GM23338 (cell line): ENCODE results near the gene DNAJC13. TPM values are rescaled to one million over a fixed set of nuclear protein-coding genes. Genes with fewer than 3 reads are reported as not detected.

Experiments used
- ATAC-seq: fragments of 200-7000 bp; cut with Tn5 transposase; 3 replicates; pipeline ENCODE4 v1.9.1; 2020
- DNase-seq: peaks from one replicate; pipeline ENCODE4 v3.0.0-alpha.2; 2015; ENCODE audit warnings: low spot score
- H2AFZ ChIP-seq: fragments of 200-600 bp; sonication (generic); 2 replicates; pipeline ENCODE4 v1.8.0; 2016; ENCODE audit warnings: antibody characterized with exemption, mild to moderate bottlenecking, moderate library complexity
- H3F3A ChIP-seq: fragments of 200-600 bp; sonication (generic); replicated peaks from 2 replicates; pipeline ENCODE4 v1.8.0; 2017; ENCODE audit warnings: antibody characterized with exemption, mixed run types, low read depth
- H3K27ac ChIP-seq: fragments of 200-600 bp; sonication (generic); 2 replicates; pipeline ENCODE4 v1.6.1; 2016; ENCODE audit warnings: low read depth
- H3K27me3 ChIP-seq: fragments of 200-600 bp; sonication (generic); 2 replicates; pipeline ENCODE4 v1.8.0; 2016; ENCODE audit warnings: mild to moderate bottlenecking, mixed run types, moderate library complexity; ENCODE audit not compliant: insufficient read depth
- H3K36me3 ChIP-seq: fragments of 200-600 bp; sonication (generic); 2 replicates; pipeline ENCODE4 v1.8.0; 2016; ENCODE audit warnings: mild to moderate bottlenecking; ENCODE audit not compliant: insufficient read depth
- H3K4me1 ChIP-seq: fragments of 200-600 bp; sonication (generic); 2 replicates; pipeline ENCODE4 v1.8.0; 2016; ENCODE audit warnings: mild to moderate bottlenecking, moderate library complexity; ENCODE audit not compliant: insufficient read depth
- H3K4me2 ChIP-seq: fragments of 200-600 bp; sonication (generic); 2 replicates; pipeline ENCODE4 v1.7.1; 2017; ENCODE audit warnings: mixed run types
- H3K4me3 ChIP-seq: fragments of 200-600 bp; sonication (generic); 2 replicates; pipeline ENCODE4 v1.6.1; 2016; ENCODE audit warnings: mixed run types
- H3K79me2 ChIP-seq: fragments of 200-600 bp; sonication (generic); replicated peaks from 2 replicates; pipeline ENCODE4 v1.8.0; 2017; ENCODE audit warnings: mild to moderate bottlenecking; ENCODE audit not compliant: insufficient read depth
- H3K9me2 ChIP-seq: fragments of 200-600 bp; sonication (generic); 2 replicates; pipeline ENCODE4 v1.8.0; 2017; ENCODE audit not compliant: insufficient read depth
- H4K20me1 ChIP-seq: fragments of 200-600 bp; sonication (generic); replicated peaks from 2 replicates; pipeline ENCODE4 v1.8.0; 2017; ENCODE audit warnings: mild to moderate bottlenecking; ENCODE audit not compliant: insufficient read depth
- H3K27ac Mint-ChIP-seq: 2 replicates; pipeline ENCODE4 v1.8.0; 2020; ENCODE audit warnings: inconsistent platforms, mild to moderate bottlenecking, moderate library complexity, mixed read lengths
- H3K27me3 Mint-ChIP-seq: 3 replicates; pipeline ENCODE4 v1.8.0; 2022; ENCODE audit warnings: low read depth, mild to moderate bottlenecking, moderate library complexity, mixed read lengths, inconsistent platforms; ENCODE audit not compliant: insufficient read depth, poor library complexity
- H3K36me3 Mint-ChIP-seq: 3 replicates; pipeline ENCODE4 v1.8.0; 2021; ENCODE audit warnings: low read depth, mild to moderate bottlenecking, inconsistent platforms, moderate library complexity, mixed read lengths
- H3K4me1 Mint-ChIP-seq: 3 replicates; pipeline ENCODE4 v1.8.0; 2020; ENCODE audit warnings: mild to moderate bottlenecking, inconsistent platforms, mixed read lengths
- H3K4me3 Mint-ChIP-seq: 3 replicates; pipeline ENCODE4 v1.8.0; 2021; ENCODE audit warnings: moderate library complexity, mild to moderate bottlenecking, inconsistent platforms, mixed read lengths
- H3K9me3 Mint-ChIP-seq: 3 replicates; pipeline ENCODE4 v1.8.0; 2020; ENCODE audit warnings: moderate library complexity, mild to moderate bottlenecking, inconsistent platforms, mixed read lengths
- CREB1 ChIP-seq: fragments of 250-450 bp; sonication (Bioruptor Pico); IDR thresholded peaks from 2 replicates; pipeline ENCODE4 v1.5.0; 2020; ENCODE audit warnings: low read depth, mild to moderate bottlenecking, moderate library complexity
- EZH2phosphoT487 ChIP-seq: fragments of 200-600 bp; sonication (generic); IDR thresholded peaks from one replicate; pipeline ENCODE4 v1.8.1; 2018; ENCODE audit warnings: antibody characterized with exemption; ENCODE audit not compliant: unreplicated experiment
- NANOG ChIP-seq: IDR thresholded peaks from 2 replicates; pipeline ENCODE4 v1.6.1; 2016; ENCODE audit warnings: antibody characterized with exemption, borderline replicate concordance
- REST ChIP-seq: IDR thresholded peaks from one replicate; pipeline ENCODE4 v1.6.1; 2018; ENCODE audit warnings: antibody characterized with exemption; ENCODE audit not compliant: unreplicated experiment
- STAT1 ChIP-seq: IDR thresholded peaks from one replicate; pipeline ENCODE4 v1.6.1; 2016; ENCODE audit warnings: antibody characterized with exemption; ENCODE audit not compliant: unreplicated experiment
- ZNF114 ChIP-seq: fragments of 250-450 bp; sonication (Bioruptor Pico); IDR thresholded peaks from 2 replicates; pipeline ENCODE4 v1.5.0; 2020; ENCODE audit warnings: mild to moderate bottlenecking, moderate library complexity
- ZNF331 ChIP-seq: fragments of 250-450 bp; sonication (Bioruptor Pico); IDR thresholded peaks from 2 replicates; pipeline ENCODE4 v1.5.0; 2020; ENCODE audit warnings: low read depth, mild to moderate bottlenecking, moderate library complexity
- polyA plus RNA-seq: library from polyadenylated mRNA; unstranded; fragments of >200 nt; fragmentation: Nextera tagmentation; extraction: Ambion mirVana; gene quantifications from 2 replicates; pipeline ENCODE4 v1.2.1, GENCODE V29; 2016
- total RNA-seq: library from RNA; depleted of rRNA; stranded (reverse); fragments of >200 nt; shearing (Covaris generic); gene quantifications from 2 replicates; pipeline ENCODE4 v1.2.3, GENCODE V29; 2014
- TF ChIP-seq, protein P1 (sequence below): IDR thresholded peaks from 2 replicates; pipeline ENCODE4 v1.6.1; 2016; ENCODE audit warnings: antibody characterized with exemption
- TF ChIP-seq, protein P2 (sequence below), 2 experiments: fragments of 200-600 bp in 1 of 2; sonication (generic) in 1 of 2; conservative IDR thresholded peaks; 2 replicates each; pipeline versions ENCODE4 v1.5.1 to v1.6.1; 2016 to 2017; ENCODE audit warnings: antibody characterized with exemption in 2 of 2, low read depth in 2 of 2, mild to moderate bottlenecking in 2 of 2, moderate library complexity in 1 of 2
- TF ChIP-seq, protein P3 (sequence below): fragments of 250-450 bp; sonication (Bioruptor Pico); IDR thresholded peaks from 2 replicates; pipeline ENCODE4 v1.5.0; 2020; ENCODE audit warnings: mild to moderate bottlenecking, moderate library complexity

The DNAJC13 gene
- total and polyA plus RNA-seq, 2 experiments from 2014 or later: 8.3 to 33.6 TPM

- H3K4me1 Mint-ChIP-seq: no peaks in the 10 kb centered on the region
- no peak overlapping the region for H3K27ac Mint-ChIP-seq
These were observed 102.6 kb downstream of the DNAJC13 start for GRCh38 chr3:132519914-132520313.

GRCh38 chr3:132521901-132522300, 104.6 kb downstream of the DNAJC13 start:
- no peaks in the 10 kb centered on the region for H3K27me3 ChIP-seq
- no peaks in the 10 kb centered on the region for H3K79me2 ChIP-seq
- Mint-ChIP-seq H3K4me1 (no peaks in the 10 kb centered on the region), H3K36me3 (peaks cover 46% of the 10 kb centered on the region), H3K9me3 (no peaks in the 10 kb centered on the region), H3K4me3 (no peak overlapping the region), H3K27me3 (no peaks in the 10 kb centered on the region), H3K27ac (no peak overlapping the region)
- no peaks in the 10 kb centered on the region for H3K4me1 ChIP-seq
- H3K27ac ChIP-seq: no peak overlapping the region
- DNase-seq (no peak), ATAC-seq (no peak)
- H3F3A ChIP-seq: no peaks in the 10 kb centered on the region
- peaks cover 20% of the 10 kb centered on the region for H3K36me3 ChIP-seq
- no peak overlapping the region for H2AFZ ChIP-seq
- no peak overlapping the region for H3K4me3 ChIP-seq
- no peaks in the 10 kb centered on the region for H3K9me2 ChIP-seq
- no peaks in the 10 kb centered on the region for H4K20me1 ChIP-seq
- no peak overlapping the region for H3K4me2 ChIP-seq
- TF ChIP-seq ZNF114 (CRISPR knock-in tag) (no peak), NANOG (no peak), CREB1 (no peak), STAT1 (no peak), ZNF331 (CRISPR knock-in tag) (no peak), REST (no peak), EZH2phosphoT487 (no peak)
- TF ChIP-seq, protein P1, sequence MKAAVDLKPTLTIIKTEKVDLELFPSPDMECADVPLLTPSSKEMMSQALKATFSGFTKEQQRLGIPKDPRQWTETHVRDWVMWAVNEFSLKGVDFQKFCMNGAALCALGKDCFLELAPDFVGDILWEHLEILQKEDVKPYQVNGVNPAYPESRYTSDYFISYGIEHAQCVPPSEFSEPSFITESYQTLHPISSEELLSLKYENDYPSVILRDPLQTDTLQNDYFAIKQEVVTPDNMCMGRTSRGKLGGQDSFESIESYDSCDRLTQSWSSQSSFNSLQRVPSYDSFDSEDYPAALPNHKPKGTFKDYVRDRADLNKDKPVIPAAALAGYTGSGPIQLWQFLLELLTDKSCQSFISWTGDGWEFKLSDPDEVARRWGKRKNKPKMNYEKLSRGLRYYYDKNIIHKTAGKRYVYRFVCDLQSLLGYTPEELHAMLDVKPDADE: no peak
- TF ChIP-seq, protein P2, sequence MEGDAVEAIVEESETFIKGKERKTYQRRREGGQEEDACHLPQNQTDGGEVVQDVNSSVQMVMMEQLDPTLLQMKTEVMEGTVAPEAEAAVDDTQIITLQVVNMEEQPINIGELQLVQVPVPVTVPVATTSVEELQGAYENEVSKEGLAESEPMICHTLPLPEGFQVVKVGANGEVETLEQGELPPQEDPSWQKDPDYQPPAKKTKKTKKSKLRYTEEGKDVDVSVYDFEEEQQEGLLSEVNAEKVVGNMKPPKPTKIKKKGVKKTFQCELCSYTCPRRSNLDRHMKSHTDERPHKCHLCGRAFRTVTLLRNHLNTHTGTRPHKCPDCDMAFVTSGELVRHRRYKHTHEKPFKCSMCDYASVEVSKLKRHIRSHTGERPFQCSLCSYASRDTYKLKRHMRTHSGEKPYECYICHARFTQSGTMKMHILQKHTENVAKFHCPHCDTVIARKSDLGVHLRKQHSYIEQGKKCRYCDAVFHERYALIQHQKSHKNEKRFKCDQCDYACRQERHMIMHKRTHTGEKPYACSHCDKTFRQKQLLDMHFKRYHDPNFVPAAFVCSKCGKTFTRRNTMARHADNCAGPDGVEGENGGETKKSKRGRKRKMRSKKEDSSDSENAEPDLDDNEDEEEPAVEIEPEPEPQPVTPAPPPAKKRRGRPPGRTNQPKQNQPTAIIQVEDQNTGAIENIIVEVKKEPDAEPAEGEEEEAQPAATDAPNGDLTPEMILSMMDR (conservative IDR thresholded peaks at IDR 0.05; ENCODE audit: low read depth in 2 of 2): no peak
- TF ChIP-seq, protein P3, sequence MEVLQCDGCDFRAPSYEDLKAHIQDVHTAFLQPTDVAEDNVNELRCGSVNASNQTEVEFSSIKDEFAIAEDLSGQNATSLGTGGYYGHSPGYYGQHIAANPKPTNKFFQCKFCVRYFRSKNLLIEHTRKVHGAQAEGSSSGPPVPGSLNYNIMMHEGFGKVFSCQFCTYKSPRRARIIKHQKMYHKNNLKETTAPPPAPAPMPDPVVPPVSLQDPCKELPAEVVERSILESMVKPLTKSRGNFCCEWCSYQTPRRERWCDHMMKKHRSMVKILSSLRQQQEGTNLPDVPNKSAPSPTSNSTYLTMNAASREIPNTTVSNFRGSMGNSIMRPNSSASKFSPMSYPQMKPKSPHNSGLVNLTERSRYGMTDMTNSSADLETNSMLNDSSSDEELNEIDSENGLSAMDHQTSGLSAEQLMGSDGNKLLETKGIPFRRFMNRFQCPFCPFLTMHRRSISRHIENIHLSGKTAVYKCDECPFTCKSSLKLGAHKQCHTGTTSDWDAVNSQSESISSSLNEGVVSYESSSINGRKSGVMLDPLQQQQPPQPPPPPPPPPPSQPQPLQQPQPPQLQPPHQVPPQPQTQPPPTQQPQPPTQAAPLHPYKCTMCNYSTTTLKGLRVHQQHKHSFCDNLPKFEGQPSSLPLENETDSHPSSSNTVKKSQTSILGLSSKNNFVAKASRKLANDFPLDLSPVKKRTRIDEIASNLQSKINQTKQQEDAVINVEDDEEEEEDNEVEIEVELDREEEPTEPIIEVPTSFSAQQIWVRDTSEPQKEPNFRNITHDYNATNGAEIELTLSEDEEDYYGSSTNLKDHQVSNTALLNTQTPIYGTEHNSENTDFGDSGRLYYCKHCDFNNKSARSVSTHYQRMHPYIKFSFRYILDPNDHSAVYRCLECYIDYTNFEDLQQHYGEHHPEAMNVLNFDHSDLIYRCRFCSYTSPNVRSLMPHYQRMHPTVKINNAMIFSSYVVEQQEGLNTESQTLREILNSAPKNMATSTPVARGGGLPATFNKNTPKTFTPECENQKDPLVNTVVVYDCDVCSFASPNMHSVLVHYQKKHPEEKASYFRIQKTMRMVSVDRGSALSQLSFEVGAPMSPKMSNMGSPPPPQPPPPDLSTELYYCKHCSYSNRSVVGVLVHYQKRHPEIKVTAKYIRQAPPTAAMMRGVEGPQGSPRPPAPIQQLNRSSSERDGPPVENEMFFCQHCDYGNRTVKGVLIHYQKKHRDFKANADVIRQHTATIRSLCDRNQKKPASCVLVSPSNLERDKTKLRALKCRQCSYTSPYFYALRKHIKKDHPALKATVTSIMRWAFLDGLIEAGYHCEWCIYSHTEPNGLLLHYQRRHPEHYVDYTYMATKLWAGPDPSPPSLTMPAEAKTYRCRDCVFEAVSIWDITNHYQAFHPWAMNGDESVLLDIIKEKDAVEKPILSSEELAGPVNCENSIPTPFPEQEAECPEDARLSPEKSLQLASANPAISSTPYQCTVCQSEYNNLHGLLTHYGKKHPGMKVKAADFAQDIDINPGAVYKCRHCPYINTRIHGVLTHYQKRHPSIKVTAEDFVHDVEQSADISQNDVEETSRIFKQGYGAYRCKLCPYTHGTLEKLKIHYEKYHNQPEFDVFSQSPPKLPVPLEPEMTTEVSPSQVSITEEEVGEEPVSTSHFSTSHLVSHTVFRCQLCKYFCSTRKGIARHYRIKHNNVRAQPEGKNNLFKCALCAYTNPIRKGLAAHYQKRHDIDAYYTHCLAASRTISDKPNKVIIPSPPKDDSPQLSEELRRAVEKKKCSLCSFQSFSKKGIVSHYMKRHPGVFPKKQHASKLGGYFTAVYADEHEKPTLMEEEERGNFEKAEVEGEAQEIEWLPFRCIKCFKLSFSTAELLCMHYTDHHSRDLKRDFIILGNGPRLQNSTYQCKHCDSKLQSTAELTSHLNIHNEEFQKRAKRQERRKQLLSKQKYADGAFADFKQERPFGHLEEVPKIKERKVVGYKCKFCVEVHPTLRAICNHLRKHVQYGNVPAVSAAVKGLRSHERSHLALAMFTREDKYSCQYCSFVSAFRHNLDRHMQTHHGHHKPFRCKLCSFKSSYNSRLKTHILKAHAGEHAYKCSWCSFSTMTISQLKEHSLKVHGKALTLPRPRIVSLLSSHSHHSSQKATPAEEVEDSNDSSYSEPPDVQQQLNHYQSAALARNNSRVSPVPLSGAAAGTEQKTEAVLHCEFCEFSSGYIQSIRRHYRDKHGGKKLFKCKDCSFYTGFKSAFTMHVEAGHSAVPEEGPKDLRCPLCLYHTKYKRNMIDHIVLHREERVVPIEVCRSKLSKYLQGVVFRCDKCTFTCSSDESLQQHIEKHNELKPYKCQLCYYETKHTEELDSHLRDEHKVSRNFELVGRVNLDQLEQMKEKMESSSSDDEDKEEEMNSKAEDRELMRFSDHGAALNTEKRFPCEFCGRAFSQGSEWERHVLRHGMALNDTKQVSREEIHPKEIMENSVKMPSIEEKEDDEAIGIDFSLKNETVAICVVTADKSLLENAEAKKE: no peak

More at GRCh38 chr3:132519914-132520313, 102.6 kb downstream of the DNAJC13 start:
- Mint-ChIP-seq H3K36me3 (peaks cover 43% of the 10 kb centered on the region), H3K27me3 (no peaks in the 10 kb centered on the region), H3K9me3 (no peaks in the 10 kb centered on the region), H3K4me3 (no peak overlapping the region)
- no peaks in the 10 kb centered on the region for H3K27me3 ChIP-seq
- no peak for TF ChIP-seq EZH2phosphoT487
- ATAC-seq (no peak), DNase-seq (no peak)
- no peaks in the 10 kb centered on the region for H4K20me1 ChIP-seq
- no peaks in the 10 kb centered on the region for H3K4me1 ChIP-seq
- H3K4me2 ChIP-seq: no peak overlapping the region
- no peaks in the 10 kb centered on the region for H3K9me2 ChIP-seq
- no peaks in the 10 kb centered on the region for H3K79me2 ChIP-seq
- H3K4me3 ChIP-seq: no peak overlapping the region
- no peak overlapping the region for H3K27ac ChIP-seq
- peaks cover 7% of the 10 kb centered on the region for H3K36me3 ChIP-seq
- H2AFZ ChIP-seq: no peak overlapping the region
- H3F3A ChIP-seq: no peaks in the 10 kb centered on the region
